H9 (cell line): ENCODE measurements around the gene EXOSC1. TPM values are rescaled to one million over a fixed set of nuclear protein-coding genes. Genes with fewer than 3 reads are reported as not detected.
"Not testable (repeated sequence)": the region's sequence is repeated elsewhere in the genome, so short reads cannot be mapped to it uniquely, and the experiment has no call there.

Experiments used
- DNase-seq: peaks from one replicate; pipeline ENCODE4 v3.0.0-alpha.2; 2017
- H2AFZ ChIP-seq: one replicate; pipeline ENCODE4 v1.6.1; 2013; ENCODE audit warnings: mild to moderate bottlenecking, low read length, control low read depth, moderate library complexity
- H2AK5ac ChIP-seq: 2 replicates; pipeline ENCODE4 v1.6.1; 2013; ENCODE audit warnings: low read length, control low read depth, mixed read lengths; ENCODE audit not compliant: insufficient read length
- H2BK120ac ChIP-seq: one replicate; pipeline ENCODE4 v1.6.1; 2013; ENCODE audit warnings: low read depth, mild to moderate bottlenecking, low read length, control low read depth, inconsistent platforms; ENCODE audit not compliant: poor library complexity, severe bottlenecking
- H2BK12ac ChIP-seq: 2 replicates; pipeline ENCODE4 v1.6.1; 2013; ENCODE audit warnings: low read length, control low read depth, mixed read lengths, low read depth; ENCODE audit not compliant: insufficient read length
- H2BK15ac ChIP-seq: 2 replicates; pipeline ENCODE4 v1.6.1; 2013; ENCODE audit warnings: low read depth, low read length, control low read depth
- H2BK20ac ChIP-seq: one replicate; pipeline ENCODE4 v1.6.1; 2013; ENCODE audit warnings: low read depth, mild to moderate bottlenecking, low read length, control low read depth, inconsistent platforms; ENCODE audit not compliant: poor library complexity, severe bottlenecking
- H2BK5ac ChIP-seq: 2 replicates; pipeline ENCODE4 v1.6.1; 2013; ENCODE audit warnings: low read length, control low read depth, mixed read lengths; ENCODE audit not compliant: insufficient read length
- H3K14ac ChIP-seq: 2 replicates; pipeline ENCODE4 v1.6.1; 2013; ENCODE audit warnings: low read length, control low read depth; ENCODE audit not compliant: insufficient read depth
- H3K18ac ChIP-seq: 2 replicates; pipeline ENCODE4 v1.6.1; 2013; ENCODE audit warnings: low read depth, mild to moderate bottlenecking, mixed read lengths, low read length, control low read depth; ENCODE audit not compliant: insufficient read length
- H3K23ac ChIP-seq: 2 replicates; pipeline ENCODE4 v1.6.1; 2013; ENCODE audit warnings: low read length, control low read depth, mixed read lengths, low read depth; ENCODE audit not compliant: insufficient read length
- H3K23me2 ChIP-seq: 2 replicates; pipeline ENCODE4 v1.6.1; 2013; ENCODE audit warnings: low read depth, mild to moderate bottlenecking, mixed read lengths, low read length, control low read depth; ENCODE audit not compliant: insufficient read length, poor library complexity, severe bottlenecking
- H3K27ac ChIP-seq: 2 replicates; pipeline ENCODE4 v1.5.1; 2013; ENCODE audit warnings: low read length, control low read depth, mixed read lengths, low read depth; ENCODE audit not compliant: insufficient read length
- H3K27me3 ChIP-seq: 2 replicates; pipeline ENCODE4 v1.6.1; 2013; ENCODE audit warnings: low read length, control low read depth, inconsistent platforms; ENCODE audit not compliant: insufficient read depth
- H3K4ac ChIP-seq: 2 replicates; pipeline ENCODE4 v1.6.1; 2013; ENCODE audit warnings: low read depth, mild to moderate bottlenecking, control low read depth, inconsistent platforms, low read length, moderate library complexity
- H3K4me1 ChIP-seq: 2 replicates; pipeline ENCODE4 v1.6.1; 2013; ENCODE audit warnings: low read length, control low read depth, inconsistent platforms; ENCODE audit not compliant: insufficient read depth
- H3K4me2 ChIP-seq: 2 replicates; pipeline ENCODE4 v1.6.1; 2013; ENCODE audit warnings: low read length, control low read depth, mixed read lengths; ENCODE audit not compliant: insufficient read length, insufficient read depth
- H3K56ac ChIP-seq: 2 replicates; pipeline ENCODE4 v1.6.1; 2013; ENCODE audit warnings: low read depth, mild to moderate bottlenecking, mixed read lengths, low read length, control low read depth; ENCODE audit not compliant: insufficient read length
- H3K79me1 ChIP-seq: 2 replicates; pipeline ENCODE4 v1.6.1; 2013; ENCODE audit warnings: low read depth, mild to moderate bottlenecking, moderate library complexity, low read length, control low read depth, inconsistent platforms; ENCODE audit not compliant: insufficient read depth, poor library complexity, severe bottlenecking
- H3K79me2 ChIP-seq: 2 replicates; pipeline ENCODE4 v1.6.1; 2013; ENCODE audit warnings: low read length, control low read depth, inconsistent platforms; ENCODE audit not compliant: insufficient read depth
- H3K9ac ChIP-seq: 2 replicates; pipeline ENCODE4 v1.6.1; 2013; ENCODE audit warnings: low read length, control low read depth, mixed read lengths; ENCODE audit not compliant: insufficient read length; ENCODE audit errors: extremely low read depth
- H3K9me3 ChIP-seq: one replicate; pipeline ENCODE4 v1.6.1; 2013; ENCODE audit warnings: low read depth, low read length, inconsistent platforms; ENCODE audit not compliant: control insufficient read depth
- H3T11ph ChIP-seq: one replicate; pipeline ENCODE4 v1.6.1; 2013; ENCODE audit warnings: mild to moderate bottlenecking, low read length, control low read depth, inconsistent platforms
- H4K20me1 ChIP-seq: one replicate; pipeline ENCODE4 v1.6.1; 2013; ENCODE audit not compliant: control insufficient read depth, insufficient read length, insufficient read depth
- H4K5ac ChIP-seq: 2 replicates; pipeline ENCODE4 v1.6.1; 2013; ENCODE audit warnings: low read depth, mild to moderate bottlenecking, mixed read lengths, low read length, control low read depth; ENCODE audit not compliant: insufficient read length
- H4K8ac ChIP-seq: replicated peaks from 2 replicates; pipeline ENCODE4 v1.6.1; 2013; ENCODE audit warnings: low read length, control low read depth, mixed read lengths, low read depth; ENCODE audit not compliant: insufficient read length
- H4K91ac ChIP-seq: 2 replicates; pipeline ENCODE4 v1.6.1; 2013; ENCODE audit warnings: low read depth, mild to moderate bottlenecking, moderate library complexity, mixed read lengths, low read length, control low read depth; ENCODE audit not compliant: insufficient read length
- H3K27ac Mint-ChIP-seq, 3 experiments: 2 replicates in 2 of 3; 3 replicates in 1 of 3; pipeline ENCODE4 v1.8.0; 2020 to 2021; ENCODE audit warnings: mixed read lengths in 3 of 3, mild to moderate bottlenecking in 1 of 3, moderate library complexity in 1 of 3
- H3K27me3 Mint-ChIP-seq: 2 replicates; pipeline ENCODE4 v1.8.0; 2021; ENCODE audit warnings: low read depth, mild to moderate bottlenecking, moderate library complexity, mixed read lengths
- H3K36me3 Mint-ChIP-seq, 3 experiments: 2 replicates in 2 of 3; 3 replicates in 1 of 3; pipeline ENCODE4 v1.8.0; 2020 to 2021; ENCODE audit warnings: low read depth in 3 of 3, mixed read lengths in 3 of 3; ENCODE audit not compliant: insufficient read depth in 1 of 3
- H3K4me1 Mint-ChIP-seq, 2 experiments: 2 replicates each; pipeline ENCODE4 v1.8.0; 2020; ENCODE audit warnings: mixed read lengths in 2 of 2
- H3K4me3 Mint-ChIP-seq, 2 experiments: 2 replicates in 1 of 2; 3 replicates in 1 of 2; pipeline ENCODE4 v1.8.0; 2020 to 2021; ENCODE audit warnings: mild to moderate bottlenecking in 2 of 2, mixed read lengths in 2 of 2, moderate library complexity in 1 of 2
- H3K9me3 Mint-ChIP-seq, 2 experiments: 2 replicates in 1 of 2; 3 replicates in 1 of 2; pipeline ENCODE4 v1.8.0; 2020; ENCODE audit warnings: mild to moderate bottlenecking in 2 of 2, mixed read lengths in 2 of 2, moderate library complexity in 1 of 2
- WGBS: extraction: QIAGEN DNeasy Blood & Tissue Kit; methylation state at CpG from one replicate; pipeline ENCODE4 v1.1.7; 2013; ENCODE audit warnings: missing lambda C conversion rate, low lambda C conversion rate, mixed read lengths; ENCODE audit not compliant: insufficient read length; ENCODE audit errors: extremely low coverage; 5-methylcytosine and 5-hydroxymethylcytosine counted together
- total RNA-seq: library from RNA; stranded (reverse); gene quantifications from 2 replicates; pipeline ENCODE4 v1.2.1, GENCODE V29; 2021
- TF ChIP-seq, protein P1 (sequence below): fragments of 200-600 bp; sonication (generic); conservative IDR thresholded peaks from 3 replicates; pipeline ENCODE4 v1.8.0; 2021; ENCODE audit warnings: antibody characterized with exemption, mild to moderate bottlenecking

The EXOSC1 gene
- total RNA-seq, 1 experiment from 2014 or later, result 66.4 TPM

DNA sequence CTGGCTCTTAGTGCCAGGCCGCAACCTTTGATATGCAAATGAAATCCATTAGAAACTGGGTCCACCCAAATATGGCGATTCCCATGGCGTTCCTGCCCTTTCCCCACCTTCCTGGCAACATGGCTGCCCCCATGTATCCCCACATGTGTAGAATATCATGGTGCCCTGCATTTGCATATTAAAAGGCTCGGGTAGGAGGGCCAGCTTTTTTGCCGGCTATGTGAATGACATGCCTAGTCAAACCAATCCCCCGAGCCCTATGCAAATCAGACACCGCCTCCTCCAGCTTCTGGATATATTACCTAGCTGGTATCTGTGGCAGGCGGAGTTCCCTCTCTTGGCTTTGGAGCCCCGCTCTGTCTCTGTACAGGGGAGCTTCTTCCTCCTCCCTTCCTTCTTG is 34.1 kb upstream of the EXOSC1 start:
- Histone ChIP-seq H2AK5ac (no peak overlapping the region), H2BK15ac (no peak overlapping the region), H3K27ac (no peak overlapping the region), H4K20me1 (no peaks in the 10 kb centered on the region), H3K79me1 (peaks cover 5% of the 10 kb centered on the region), H3K23ac (no peak overlapping the region), H4K5ac (no peak overlapping the region), H3K4ac (no peak overlapping the region), H4K91ac (no peak overlapping the region), H3K27me3 (no peaks in the 10 kb centered on the region), H3T11ph (no peak overlapping the region), H2BK12ac (no peak overlapping the region), H2BK5ac (no peak overlapping the region), H3K9ac (no peak overlapping the region), H3K79me2 (no peaks in the 10 kb centered on the region; the same call in 1 of the 2 replicates), H3K23me2 (no peaks in the 10 kb centered on the region), H2AFZ (no peak overlapping the region), H4K8ac (no peak overlapping the region), H3K4me1 (peaks cover 4% of the 10 kb centered on the region; the same call in 1 of the 2 replicates), H2BK120ac (no peak overlapping the region), H3K56ac (no peak overlapping the region), H3K4me2 (no peak overlapping the region), H3K18ac (no peak overlapping the region), H3K14ac (no peak overlapping the region), H3K9me3 (no peaks in the 10 kb centered on the region), H2BK20ac (no peak overlapping the region)
- Mint-ChIP-seq H3K9me3 (no peaks in the 10 kb centered on the region), H3K27me3 (no peaks in the 10 kb centered on the region), H3K36me3 (peaks cover 28 to 56% (median 51%) of the 10 kb centered on the region in 3 experiments), H3K4me3 (peak overlapping the region in 1 of 2 experiments; percentile 33; a peak in 1 of 5 replicates), H3K27ac (peak overlapping the region; percentile 86 to 98 (median 94); a peak in 5 of 7 replicates), H3K4me1 (peaks cover 20 to 25% of the 10 kb centered on the region in 2 experiments)
- no CpG with 5 or more reads among the region's 9 CpGs for WGBS
- DNase-seq, result peak; percentile 98
- TF ChIP-seq, protein P1, sequence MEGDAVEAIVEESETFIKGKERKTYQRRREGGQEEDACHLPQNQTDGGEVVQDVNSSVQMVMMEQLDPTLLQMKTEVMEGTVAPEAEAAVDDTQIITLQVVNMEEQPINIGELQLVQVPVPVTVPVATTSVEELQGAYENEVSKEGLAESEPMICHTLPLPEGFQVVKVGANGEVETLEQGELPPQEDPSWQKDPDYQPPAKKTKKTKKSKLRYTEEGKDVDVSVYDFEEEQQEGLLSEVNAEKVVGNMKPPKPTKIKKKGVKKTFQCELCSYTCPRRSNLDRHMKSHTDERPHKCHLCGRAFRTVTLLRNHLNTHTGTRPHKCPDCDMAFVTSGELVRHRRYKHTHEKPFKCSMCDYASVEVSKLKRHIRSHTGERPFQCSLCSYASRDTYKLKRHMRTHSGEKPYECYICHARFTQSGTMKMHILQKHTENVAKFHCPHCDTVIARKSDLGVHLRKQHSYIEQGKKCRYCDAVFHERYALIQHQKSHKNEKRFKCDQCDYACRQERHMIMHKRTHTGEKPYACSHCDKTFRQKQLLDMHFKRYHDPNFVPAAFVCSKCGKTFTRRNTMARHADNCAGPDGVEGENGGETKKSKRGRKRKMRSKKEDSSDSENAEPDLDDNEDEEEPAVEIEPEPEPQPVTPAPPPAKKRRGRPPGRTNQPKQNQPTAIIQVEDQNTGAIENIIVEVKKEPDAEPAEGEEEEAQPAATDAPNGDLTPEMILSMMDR, result no peak

DNA sequence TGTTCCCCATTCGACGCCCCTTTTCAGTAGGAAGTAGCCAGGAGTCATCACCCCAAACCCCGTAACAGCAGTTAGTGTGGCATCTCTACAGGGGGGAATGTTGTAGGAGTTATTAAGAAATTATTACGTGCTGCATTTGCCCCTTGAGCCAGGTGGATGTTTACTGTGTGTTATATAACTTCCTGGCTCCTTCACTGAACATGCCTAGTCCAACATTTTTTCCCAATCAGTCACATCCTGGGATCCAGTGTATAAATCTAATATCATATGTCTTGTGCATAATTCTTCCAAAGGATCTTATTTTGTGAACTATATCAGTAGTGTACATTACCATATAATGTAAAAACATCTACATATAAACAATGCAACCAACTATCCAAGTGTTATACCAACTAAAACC is 33.6 kb upstream of the EXOSC1 start:
- H2BK5ac ChIP-seq, H3K56ac ChIP-seq, H3K79me2 ChIP-seq, H3K27me3 Mint-ChIP-seq, H3K27ac ChIP-seq, H3K18ac ChIP-seq, H2BK15ac ChIP-seq, H4K8ac ChIP-seq, H3K79me1 ChIP-seq, H3K9ac ChIP-seq, H4K91ac ChIP-seq, H2BK12ac ChIP-seq, H3K14ac ChIP-seq, DNase-seq, H3K27me3 ChIP-seq, H3K23me2 ChIP-seq, H3K4ac ChIP-seq, H2AK5ac ChIP-seq, H4K5ac ChIP-seq, H3K9me3 ChIP-seq, H2AFZ ChIP-seq, H2BK120ac ChIP-seq, H3K9me3 Mint-ChIP-seq, H3K4me1 ChIP-seq, H3K23ac ChIP-seq, H3K4me2 ChIP-seq, H4K20me1 ChIP-seq: not testable (repeated sequence)
- peak overlapping the region; percentile 5 for H3T11ph ChIP-seq
- Mint-ChIP-seq H3K4me3 (peak overlapping the region in 1 of 2 experiments; percentile 30; a peak in 1 of 5 replicates), H3K36me3 (peaks cover 33 to 61% (median 57%) of the 10 kb centered on the region in 3 experiments), H3K4me1 (peaks cover 20 to 25% of the 10 kb centered on the region in 2 experiments), H3K27ac (peak overlapping the region; percentile 74 to 92 (median 74); a peak in 6 of 7 replicates)
- no CpG with 5 or more reads among the region's 4 CpGs for WGBS
- H2BK20ac ChIP-seq, result peak overlapping the region; percentile 91
